GM12892 (cell line): ENCODE data around the gene GEMIN7.

Experiments
- POLR2A ChIP-seq: IDR thresholded peaks from 2 replicates; pipeline ENCODE4 v1.6.1; 2011; ENCODE audit warnings: low read depth, low read length, control low read depth
- POLR2AphosphoS5 ChIP-seq: IDR thresholded peaks from 2 replicates; pipeline ENCODE4 v1.6.1; 2011; ENCODE audit warnings: low read depth, low read length, control low read depth

GRCh38 chr19:45051929-45052579 lies 27.0 kb upstream of the GEMIN7 start:
- TF ChIP-seq POLR2A (no peak), POLR2AphosphoS5 (no peak)
